ENCODE measurements around the gene CCDC137. TPM values are rescaled to one million over a fixed set of nuclear protein-coding genes. Genes with fewer than 3 reads are reported as not detected.

Gene CCDC137
- total RNA-seq, 1 donor from 2014 or later = 33.8 TPM

GRCh38 chr17:81651692-81652091 lies 14.8 kb upstream of the CCDC137 start:
- H3K27ac Mint-ChIP-seq (ENCODE audit: unreplicated experiment) = no peak overlapping the region
- no peak overlapping the region for H3K4me3 Mint-ChIP-seq (ENCODE audit: unreplicated experiment)
- peaks cover 5% of the 10 kb centered on the region for H3K9me3 Mint-ChIP-seq (ENCODE audit: unreplicated experiment)
- peaks cover 17% of the 10 kb centered on the region for H3K27me3 Mint-ChIP-seq (ENCODE audit: unreplicated experiment)
- H3K36me3 Mint-ChIP-seq (ENCODE audit: unreplicated experiment) = no peaks in the 10 kb centered on the region
- TF ChIP-seq, protein P1, sequence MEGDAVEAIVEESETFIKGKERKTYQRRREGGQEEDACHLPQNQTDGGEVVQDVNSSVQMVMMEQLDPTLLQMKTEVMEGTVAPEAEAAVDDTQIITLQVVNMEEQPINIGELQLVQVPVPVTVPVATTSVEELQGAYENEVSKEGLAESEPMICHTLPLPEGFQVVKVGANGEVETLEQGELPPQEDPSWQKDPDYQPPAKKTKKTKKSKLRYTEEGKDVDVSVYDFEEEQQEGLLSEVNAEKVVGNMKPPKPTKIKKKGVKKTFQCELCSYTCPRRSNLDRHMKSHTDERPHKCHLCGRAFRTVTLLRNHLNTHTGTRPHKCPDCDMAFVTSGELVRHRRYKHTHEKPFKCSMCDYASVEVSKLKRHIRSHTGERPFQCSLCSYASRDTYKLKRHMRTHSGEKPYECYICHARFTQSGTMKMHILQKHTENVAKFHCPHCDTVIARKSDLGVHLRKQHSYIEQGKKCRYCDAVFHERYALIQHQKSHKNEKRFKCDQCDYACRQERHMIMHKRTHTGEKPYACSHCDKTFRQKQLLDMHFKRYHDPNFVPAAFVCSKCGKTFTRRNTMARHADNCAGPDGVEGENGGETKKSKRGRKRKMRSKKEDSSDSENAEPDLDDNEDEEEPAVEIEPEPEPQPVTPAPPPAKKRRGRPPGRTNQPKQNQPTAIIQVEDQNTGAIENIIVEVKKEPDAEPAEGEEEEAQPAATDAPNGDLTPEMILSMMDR (IDR thresholded peaks at IDR 0.05; ENCODE audit: partially characterized antibody, unreplicated experiment) = no peak
- no peak for DNase-seq
- H3K4me1 Mint-ChIP-seq (ENCODE audit: low read depth, unreplicated experiment) = peaks cover 2% of the 10 kb centered on the region

DNA sequence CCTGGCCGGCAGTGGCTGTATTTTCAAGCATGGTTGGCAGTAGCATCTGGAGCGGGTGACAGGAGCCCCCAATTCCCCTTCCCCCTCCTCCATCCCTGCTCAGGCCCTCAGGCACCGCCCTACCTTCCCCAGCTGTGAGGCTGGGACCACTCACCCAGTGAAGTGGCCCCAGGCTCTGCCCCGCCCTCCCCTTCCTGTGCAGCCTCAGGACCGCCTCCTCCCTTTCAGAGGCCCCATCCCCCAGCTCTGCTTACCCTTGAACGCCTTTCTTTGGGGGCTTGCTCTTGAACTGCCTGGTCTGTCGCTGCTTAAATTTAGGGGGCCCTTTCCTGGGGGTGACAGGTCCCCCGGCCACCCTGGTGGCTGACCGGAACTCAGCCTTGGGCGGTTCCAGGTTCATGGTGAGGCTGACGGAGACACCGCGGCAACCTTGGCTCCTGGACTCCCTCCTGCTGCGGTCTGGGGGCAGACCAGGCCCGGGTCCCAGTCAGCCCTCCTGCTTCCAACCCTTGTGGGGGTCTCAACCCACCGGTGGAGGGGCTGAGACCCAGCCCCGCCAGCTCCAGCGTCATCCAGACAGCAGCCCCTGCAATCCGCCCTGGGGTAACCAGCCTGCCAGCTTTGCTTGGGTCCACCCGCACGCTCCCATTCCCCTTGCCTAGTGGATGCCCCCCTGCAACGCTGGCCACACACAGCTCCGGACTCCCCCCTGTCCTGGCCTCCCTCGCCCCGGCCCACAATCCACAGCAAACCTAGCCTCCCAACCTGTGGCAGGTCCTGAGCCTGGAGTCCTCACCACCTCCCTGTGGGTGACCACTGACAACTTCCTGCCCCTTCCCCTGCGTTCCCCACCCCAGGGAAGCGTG lies 13.4 kb upstream of the CCDC137 start:
- peak overlapping the region; percentile 12 for H3K27ac Mint-ChIP-seq (ENCODE audit: unreplicated experiment)
- peaks cover 10% of the 10 kb centered on the region for H3K27me3 Mint-ChIP-seq (ENCODE audit: unreplicated experiment)
- H3K36me3 Mint-ChIP-seq (ENCODE audit: unreplicated experiment) = no peaks in the 10 kb centered on the region
- H3K4me1 Mint-ChIP-seq (ENCODE audit: low read depth, unreplicated experiment) = peaks cover 6% of the 10 kb centered on the region
- TF ChIP-seq, protein P1 (IDR thresholded peaks at IDR 0.05; ENCODE audit: partially characterized antibody, unreplicated experiment) = no peak
- H3K4me3 Mint-ChIP-seq (ENCODE audit: unreplicated experiment) = no peak overlapping the region
- no peak for DNase-seq
- peaks cover 5% of the 10 kb centered on the region for H3K9me3 Mint-ChIP-seq (ENCODE audit: unreplicated experiment)

GRCh38 chr17:81655378-81656117 lies 11.0 kb upstream of the CCDC137 start:
- no peak for DNase-seq
- H3K27ac Mint-ChIP-seq (ENCODE audit: unreplicated experiment) = no peak overlapping the region
- H3K36me3 Mint-ChIP-seq (ENCODE audit: unreplicated experiment) = no peaks in the 10 kb centered on the region
- TF ChIP-seq, protein P1 (IDR thresholded peaks at IDR 0.05; ENCODE audit: partially characterized antibody, unreplicated experiment) = no peak
- peaks cover 5% of the 10 kb centered on the region for H3K27me3 Mint-ChIP-seq (ENCODE audit: unreplicated experiment)
- H3K4me3 Mint-ChIP-seq (ENCODE audit: unreplicated experiment) = no peak overlapping the region
- H3K9me3 Mint-ChIP-seq (ENCODE audit: unreplicated experiment) = peaks cover 5% of the 10 kb centered on the region
- peaks cover 6% of the 10 kb centered on the region for H3K4me1 Mint-ChIP-seq (ENCODE audit: low read depth, unreplicated experiment)

GRCh38 chr17:81656118-81656743 lies 10.3 kb upstream of the CCDC137 start, which contains the start of gene PDE6G:
PDE6G (minus strand) TSS chr17:81656542; CDS start chr17:81653305, 3,237 bp downstream.
- H3K4me1 Mint-ChIP-seq (ENCODE audit: low read depth, unreplicated experiment) = peaks cover 6% of the 10 kb centered on the region

More at GRCh38 chr17:81656118-81656743, 10.3 kb upstream of the CCDC137 start, which contains the start of gene PDE6G:
- Mint-ChIP-seq H3K36me3 (ENCODE audit: unreplicated experiment) (no peaks in the 10 kb centered on the region), H3K9me3 (ENCODE audit: unreplicated experiment) (peaks cover 5% of the 10 kb centered on the region), H3K27me3 (ENCODE audit: unreplicated experiment) (peaks cover 5% of the 10 kb centered on the region), H3K4me3 (ENCODE audit: unreplicated experiment) (no peak within 1 kb of the TSS), H3K27ac (ENCODE audit: unreplicated experiment) (no peak within 1 kb of the TSS)
- DNase-seq = no peak
- TF ChIP-seq, protein P1 (IDR thresholded peaks at IDR 0.05; ENCODE audit: partially characterized antibody, unreplicated experiment) = no peak
